HUES48 (cell line): ENCODE results near the gene THNSL1.

Experiments used
- H3K27ac ChIP-seq: one replicate; pipeline ENCODE4 v1.7.0; 2013; ENCODE audit warnings: low read depth, low read length, inconsistent platforms
- H3K27me3 ChIP-seq: 2 replicates; pipeline ENCODE4 v1.6.1; 2013; ENCODE audit warnings: mild to moderate bottlenecking, low read length; ENCODE audit not compliant: control insufficient read depth, insufficient read depth
- H3K36me3 ChIP-seq: 2 replicates; pipeline ENCODE4 v1.6.1; 2013; ENCODE audit warnings: low read length; ENCODE audit not compliant: control insufficient read depth, insufficient read depth
- H3K4me1 ChIP-seq: 2 replicates; pipeline ENCODE4 v1.6.1; 2013; ENCODE audit warnings: mild to moderate bottlenecking, low read length; ENCODE audit not compliant: control insufficient read depth, insufficient read depth
- H3K4me3 ChIP-seq: 2 replicates; pipeline ENCODE4 v1.5.1; 2013; ENCODE audit warnings: mild to moderate bottlenecking, low read depth, low read length
- H3K9ac ChIP-seq: 2 replicates; pipeline ENCODE4 v1.6.1; 2013; ENCODE audit warnings: mild to moderate bottlenecking, low read depth, low read length, moderate library complexity
- H3K9me3 ChIP-seq: 2 replicates; pipeline ENCODE4 v1.6.1; 2013; ENCODE audit warnings: low read length; ENCODE audit not compliant: control insufficient read depth, insufficient read depth

THNSL1 gene

GRCh38 chr10:25059990-25060389 lies 43.6 kb downstream of the THNSL1 start:
- H3K4me3 ChIP-seq, result no peak overlapping the region
- H3K27me3 ChIP-seq, result no peaks in the 10 kb centered on the region
- H3K36me3 ChIP-seq, result no peaks in the 10 kb centered on the region
- H3K27ac ChIP-seq, result peak overlapping the region; percentile 28
- H3K4me1 ChIP-seq, result peaks cover 3% of the 10 kb centered on the region; the same call in 1 of the 2 replicates
- no peak overlapping the region for H3K9ac ChIP-seq
- H3K9me3 ChIP-seq, result no peaks in the 10 kb centered on the region

- no peak overlapping the region for H3K27ac ChIP-seq
- no peak overlapping the region for H3K4me3 ChIP-seq
- H3K9ac ChIP-seq, result no peak overlapping the region
- no peaks in the 10 kb centered on the region for H3K9me3 ChIP-seq
- H3K36me3 ChIP-seq, result no peaks in the 10 kb centered on the region
- H3K27me3 ChIP-seq, result peaks cover 6% of the 10 kb centered on the region
- H3K4me1 ChIP-seq, result no peaks in the 10 kb centered on the region
Measured at GRCh38 chr10:25061125-25061524, 44.7 kb downstream of the THNSL1 start.

- H3K9ac ChIP-seq, result no peak overlapping the region
- H3K36me3 ChIP-seq, result no peaks in the 10 kb centered on the region
- H3K27ac ChIP-seq, result peak overlapping the region; percentile 62
- H3K4me3 ChIP-seq, result no peak overlapping the region
- peaks cover 13% of the 10 kb centered on the region for H3K27me3 ChIP-seq
- H3K4me1 ChIP-seq, result no peaks in the 10 kb centered on the region
- H3K9me3 ChIP-seq, result no peaks in the 10 kb centered on the region
Measured at GRCh38 chr10:25061711-25062449, 45.5 kb downstream of the THNSL1 start.

GRCh38 chr10:25063157-25063556 lies 46.7 kb downstream of the THNSL1 start:
- Histone ChIP-seq H3K4me3 (no peak overlapping the region), H3K4me1 (peaks cover 5% of the 10 kb centered on the region), H3K9ac (no peak overlapping the region), H3K9me3 (no peaks in the 10 kb centered on the region), H3K27me3 (peaks cover 26% of the 10 kb centered on the region), H3K36me3 (no peaks in the 10 kb centered on the region), H3K27ac (no peak overlapping the region)

- H3K36me3 ChIP-seq, result no peaks in the 10 kb centered on the region
- peaks cover 31% of the 10 kb centered on the region for H3K27me3 ChIP-seq
- peaks cover 10% of the 10 kb centered on the region for H3K4me1 ChIP-seq
- H3K9ac ChIP-seq, result no peak overlapping the region
- no peak overlapping the region for H3K4me3 ChIP-seq
- H3K27ac ChIP-seq, result no peak overlapping the region
- H3K9me3 ChIP-seq, result no peaks in the 10 kb centered on the region
Measured at GRCh38 chr10:25063644-25064043, 47.2 kb downstream of the THNSL1 start.

GRCh38 chr10:25064401-25064800 lies 48.0 kb downstream of the THNSL1 start:
- Histone ChIP-seq H3K9me3 (no peaks in the 10 kb centered on the region), H3K36me3 (no peaks in the 10 kb centered on the region), H3K9ac (no peak overlapping the region), H3K4me1 (peaks cover 12% of the 10 kb centered on the region), H3K27ac (no peak overlapping the region), H3K27me3 (peaks cover 38% of the 10 kb centered on the region), H3K4me3 (no peak overlapping the region)

GRCh38 chr10:25065761-25066476 lies 49.5 kb downstream of the THNSL1 start:
- no peaks in the 10 kb centered on the region for H3K9me3 ChIP-seq
- H3K9ac ChIP-seq, result no peak overlapping the region
- peaks cover 12% of the 10 kb centered on the region for H3K4me1 ChIP-seq
- H3K27ac ChIP-seq, result no peak overlapping the region
- H3K27me3 ChIP-seq, result peaks cover 53% of the 10 kb centered on the region
- H3K4me3 ChIP-seq, result no peak overlapping the region
- H3K36me3 ChIP-seq, result no peaks in the 10 kb centered on the region

- Histone ChIP-seq H3K27ac (peak overlapping the region; percentile 78), H3K27me3 (peaks cover 61% of the 10 kb centered on the region), H3K9ac (no peak overlapping the region)
Measured at GRCh38 chr10:25068152-25069058, 52.0 kb downstream of the THNSL1 start.

GRCh38 chr10:25071227-25071626 lies 54.8 kb downstream of the THNSL1 start:
- H3K9ac ChIP-seq, result no peak overlapping the region
- peaks cover 12% of the 10 kb centered on the region for H3K4me1 ChIP-seq
- H3K27me3 ChIP-seq, result peaks cover 54% of the 10 kb centered on the region
- no peaks in the 10 kb centered on the region for H3K36me3 ChIP-seq
- H3K9me3 ChIP-seq, result no peaks in the 10 kb centered on the region
- H3K4me3 ChIP-seq, result no peak overlapping the region
- no peak overlapping the region for H3K27ac ChIP-seq

More at GRCh38 chr10:25068152-25069058, 52.0 kb downstream of the THNSL1 start:
- no peaks in the 10 kb centered on the region for H3K36me3 ChIP-seq
- H3K4me1 ChIP-seq, result peaks cover 12% of the 10 kb centered on the region
- H3K9me3 ChIP-seq, result no peaks in the 10 kb centered on the region
- peak overlapping the region; percentile 30 for H3K4me3 ChIP-seq

- H3K9ac ChIP-seq, result no peak overlapping the region
Measured at GRCh38 chr10:25072786-25073185, 56.4 kb downstream of the THNSL1 start.

More at GRCh38 chr10:25072786-25073185, 56.4 kb downstream of the THNSL1 start:
- no peak overlapping the region for H3K4me3 ChIP-seq
- no peak overlapping the region for H3K27ac ChIP-seq
- H3K27me3 ChIP-seq, result peaks cover 39% of the 10 kb centered on the region
- no peaks in the 10 kb centered on the region for H3K36me3 ChIP-seq
- H3K4me1 ChIP-seq, result peaks cover 11% of the 10 kb centered on the region
- no peaks in the 10 kb centered on the region for H3K9me3 ChIP-seq
